Transverse colon (tissue), 4 donors: ENCODE data around the gene WIPF2. TPM values are rescaled to one million over a fixed set of nuclear protein-coding genes. Genes with fewer than 3 reads are reported as not detected.

Experiments
- DNase-seq: peaks from one replicate; pipeline ENCODE4 v3.0.0-alpha.2; 2019
- H3K27ac ChIP-seq, 4 donors: fragments of 200-600 bp; sonication (generic); 2 replicates each; pipeline ENCODE4 v1.5.1; 2016 to 2018; ENCODE audit warnings: inconsistent platforms in 4 of 4
- H3K27me3 ChIP-seq: fragments of 200-600 bp; sonication (generic); 2 replicates; pipeline ENCODE4 v1.5.1; 2017; ENCODE audit warnings: inconsistent platforms
- H3K36me3 ChIP-seq, 4 donors: fragments of 200-600 bp; sonication (generic); 2 replicates each; pipeline ENCODE4 v1.5.1; 2017 to 2019; ENCODE audit warnings: inconsistent platforms in 4 of 4
- H3K4me1 ChIP-seq, 4 donors: fragments of 200-600 bp; sonication (generic); 2 replicates each; pipeline ENCODE4 v1.5.1; 2017 to 2020; ENCODE audit warnings: inconsistent platforms in 4 of 4
- H3K4me3 ChIP-seq, 4 donors: fragments of 200-600 bp; sonication (generic); 1 replicate in 1 of 4; 2 replicates in 3 of 4; pipeline versions ENCODE4 v1.5.1 to v1.6.1; 2017 to 2019; ENCODE audit warnings: inconsistent platforms in 4 of 4
- H3K9me3 ChIP-seq, 2 donors: fragments of 200-600 bp; sonication (generic); 2 replicates each; pipeline ENCODE4 v1.5.1; 2017 to 2019; ENCODE audit warnings: inconsistent platforms in 2 of 2
- CTCF ChIP-seq, 5 experiments: fragments of 200-600 bp in 3 of 5; fragments of 450-650 bp in 2 of 5; sonication (generic) in 3 of 5; IDR thresholded peaks; 1 replicate in 2 of 5; 2 replicates in 3 of 5; pipeline ENCODE4 v1.5.1; 2016 to 2017; ENCODE audit warnings: antibody characterized with exemption in 5 of 5, inconsistent platforms in 3 of 5, mild to moderate bottlenecking in 2 of 5, moderate library complexity in 1 of 5
- EP300 ChIP-seq: sonication (generic); formaldehyde crosslinking; IDR thresholded peaks from one replicate; pipeline ENCODE4 v1.6.1; 2017; ENCODE audit warnings: antibody characterized with exemption, low read depth
- POLR2A ChIP-seq: fragments of 450-650 bp; IDR thresholded peaks from one replicate; pipeline ENCODE4 v1.6.1; 2016; ENCODE audit warnings: antibody characterized with exemption, mild to moderate bottlenecking, moderate library complexity
- POLR2AphosphoS5 ChIP-seq, 3 donors: sonication (generic); formaldehyde crosslinking; IDR thresholded peaks; one replicate each; pipeline ENCODE4 v1.6.1; 2016; ENCODE audit warnings: antibody characterized with exemption in 3 of 3
- WGBS, 2 donors: methylation state at CpG; one replicate each; pipeline ENCODE4 v1.1.5; 2018; ENCODE audit warnings: low coverage in 1 of 2; 5-methylcytosine and 5-hydroxymethylcytosine counted together
- in situ Hi-C, 4 donors: fragments of 200-750 bp; cut with MboI; loops; one replicate each; pipeline versions ENCODE4 v1.15.0 to v1.15.1; 2017; ENCODE audit warnings: low sequenced_read_pairs in 3 of 4, low pct_ligation_motif_present in 1 of 4, low pct_unique_long_range_greater_than_20kb in 1 of 4
- intact Hi-C: fragments of 100-400 bp; cut with DNase I; formaldehyde crosslinking; loops from one replicate; pipeline ENCODE4 v1.15.1; 2023; ENCODE audit warnings: low total_unique reads
- total RNA-seq, 4 donors: library from RNA; depleted of rRNA; stranded (reverse); fragments of >200 nt; gene quantifications; one replicate each; pipeline ENCODE4 v1.1.0, GENCODE V29; 2016

The WIPF2 gene
- total RNA-seq, 4 donors from 2014 or later, result 20.5 to 29.5 (median 25.3) TPM

GRCh38 chr17:40241252-40241834, 22.2 kb downstream of the WIPF2 start:
- Histone ChIP-seq H3K4me3 (no peak overlapping the region), H3K9me3 (no peaks in the 10 kb centered on the region), H3K36me3 (no peaks in the 10 kb centered on the region), H3K27ac (no peak overlapping the region), H3K4me1 (peaks cover 0 to 17% (median 0%) of the 10 kb centered on the region in 4 donors), H3K27me3 (no peaks in the 10 kb centered on the region)
- DNase-seq, result no peak
- TF ChIP-seq POLR2AphosphoS5 (IDR thresholded peaks at IDR 0.05) (no peak), POLR2A (no peak), CTCF (IDR thresholded peaks at IDR 0.05) (no peak), EP300 (no peak)
- intact Hi-C loops (no loop called here), in situ Hi-C loops (no loop called here)
- WGBS, 2 donors, result 78 to 87% methylated on average over 4 of the region's 4 CpGs

- H3K4me3 ChIP-seq, result no peak overlapping the region
- no peak overlapping the region for H3K27ac ChIP-seq
- in situ Hi-C loops (no loop called here), intact Hi-C loops (no loop called here)
- H3K4me1 ChIP-seq, result peaks cover 0 to 22% (median 0%) of the 10 kb centered on the region in 4 donors
- WGBS, 2 donors, result 86 to 92% methylated on average over 1 to 3 of the region's 3 CpGs
- TF ChIP-seq POLR2A, result no peak
- no peak for TF ChIP-seq POLR2AphosphoS5 (IDR thresholded peaks at IDR 0.05)
- no peak for TF ChIP-seq CTCF (IDR thresholded peaks at IDR 0.05)
- no peaks in the 10 kb centered on the region for H3K36me3 ChIP-seq
- no peak for DNase-seq
- no peaks in the 10 kb centered on the region for H3K27me3 ChIP-seq
- H3K9me3 ChIP-seq, result no peaks in the 10 kb centered on the region
Measured at GRCh38 chr17:40242774-40243173, 23.7 kb downstream of the WIPF2 start.

GRCh38 chr17:40243761-40244160, 24.7 kb downstream of the WIPF2 start:
- Histone ChIP-seq H3K36me3 (no peaks in the 10 kb centered on the region), H3K27me3 (no peaks in the 10 kb centered on the region), H3K27ac (no peak overlapping the region), H3K4me1 (peaks cover 0 to 27% (median 0%) of the 10 kb centered on the region in 4 donors), H3K9me3 (no peaks in the 10 kb centered on the region), H3K4me3 (no peak overlapping the region)
- DNase-seq, result no peak
- 92 to 100% methylated on average over 2 to 3 of the region's 3 CpGs for WGBS, 2 donors
- TF ChIP-seq POLR2AphosphoS5 (IDR thresholded peaks at IDR 0.05) (no peak), POLR2A (no peak), EP300 (no peak), CTCF (IDR thresholded peaks at IDR 0.05) (no peak)
- intact Hi-C loops (no loop called here), in situ Hi-C loops (no loop called here)

- no peaks in the 10 kb centered on the region for H3K36me3 ChIP-seq
- intact Hi-C loops (no loop called here), in situ Hi-C loops (no loop called here)
- no peak overlapping the region for H3K4me3 ChIP-seq
- H3K4me1 ChIP-seq, result peaks cover 0 to 27% (median 0%) of the 10 kb centered on the region in 4 donors
- no peak for DNase-seq
- no peak overlapping the region for H3K27ac ChIP-seq
- H3K9me3 ChIP-seq, result no peaks in the 10 kb centered on the region
- TF ChIP-seq POLR2AphosphoS5 (IDR thresholded peaks at IDR 0.05) (no peak), POLR2A (no peak), CTCF (IDR thresholded peaks at IDR 0.05) (no peak), EP300 (no peak)
- no peaks in the 10 kb centered on the region for H3K27me3 ChIP-seq
- 67 to 93% methylated on average over 1 to 4 of the region's 4 CpGs for WGBS, 2 donors
Measured at GRCh38 chr17:40244255-40244654, 25.2 kb downstream of the WIPF2 start.
